ENCODE data around the gene DNAH2. TPM values are rescaled to one million over a fixed set of nuclear protein-coding genes. Genes with fewer than 3 reads are reported as not detected.
A peak's percentile ranks its signal among the peaks of the same experiment; 100 is the strongest.

Gene DNAH2
- total RNA-seq, 1 donor from 2014 or later, result 0.26 TPM

DNA sequence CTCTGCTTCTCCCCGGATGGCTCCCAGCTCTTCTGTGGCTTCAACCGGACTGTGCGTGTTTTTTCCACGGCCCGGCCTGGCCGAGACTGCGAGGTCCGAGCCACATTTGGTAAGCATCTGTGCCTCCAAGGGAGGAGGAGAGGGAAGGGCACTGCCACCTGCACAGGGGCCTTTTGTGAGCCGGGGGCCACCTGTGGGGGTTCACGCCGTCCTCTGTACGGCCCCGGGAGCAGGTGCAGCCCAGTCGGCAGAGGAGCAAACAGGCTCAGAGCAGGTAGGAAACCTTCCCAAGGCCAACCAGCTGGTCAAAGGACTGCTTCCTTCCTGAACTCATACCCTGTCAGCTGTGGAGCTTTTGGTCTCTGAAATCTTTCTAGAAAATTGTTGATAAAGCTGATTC, 15.9 kb upstream of the DNAH2 start:
- Histone ChIP-seq H3K36me3 (ENCODE audit: control insufficient read depth, insufficient read depth, low read length) (peaks cover 7% of the 10 kb centered on the region), H3K27me3 (ENCODE audit: control insufficient read depth, insufficient read depth, low read length) (peaks cover 16% of the 10 kb centered on the region), H3K4me3 (ENCODE audit: low read depth, low read length) (no peak overlapping the region)
- TF ChIP-seq, protein P1, sequence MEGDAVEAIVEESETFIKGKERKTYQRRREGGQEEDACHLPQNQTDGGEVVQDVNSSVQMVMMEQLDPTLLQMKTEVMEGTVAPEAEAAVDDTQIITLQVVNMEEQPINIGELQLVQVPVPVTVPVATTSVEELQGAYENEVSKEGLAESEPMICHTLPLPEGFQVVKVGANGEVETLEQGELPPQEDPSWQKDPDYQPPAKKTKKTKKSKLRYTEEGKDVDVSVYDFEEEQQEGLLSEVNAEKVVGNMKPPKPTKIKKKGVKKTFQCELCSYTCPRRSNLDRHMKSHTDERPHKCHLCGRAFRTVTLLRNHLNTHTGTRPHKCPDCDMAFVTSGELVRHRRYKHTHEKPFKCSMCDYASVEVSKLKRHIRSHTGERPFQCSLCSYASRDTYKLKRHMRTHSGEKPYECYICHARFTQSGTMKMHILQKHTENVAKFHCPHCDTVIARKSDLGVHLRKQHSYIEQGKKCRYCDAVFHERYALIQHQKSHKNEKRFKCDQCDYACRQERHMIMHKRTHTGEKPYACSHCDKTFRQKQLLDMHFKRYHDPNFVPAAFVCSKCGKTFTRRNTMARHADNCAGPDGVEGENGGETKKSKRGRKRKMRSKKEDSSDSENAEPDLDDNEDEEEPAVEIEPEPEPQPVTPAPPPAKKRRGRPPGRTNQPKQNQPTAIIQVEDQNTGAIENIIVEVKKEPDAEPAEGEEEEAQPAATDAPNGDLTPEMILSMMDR (IDR thresholded peaks at IDR 0.05; ENCODE audit: insufficient read depth, low read length, severe bottlenecking), result no peak
- FAIRE-seq (no peak), DNase-seq (ENCODE audit: low read depth) (no peak)

DNA sequence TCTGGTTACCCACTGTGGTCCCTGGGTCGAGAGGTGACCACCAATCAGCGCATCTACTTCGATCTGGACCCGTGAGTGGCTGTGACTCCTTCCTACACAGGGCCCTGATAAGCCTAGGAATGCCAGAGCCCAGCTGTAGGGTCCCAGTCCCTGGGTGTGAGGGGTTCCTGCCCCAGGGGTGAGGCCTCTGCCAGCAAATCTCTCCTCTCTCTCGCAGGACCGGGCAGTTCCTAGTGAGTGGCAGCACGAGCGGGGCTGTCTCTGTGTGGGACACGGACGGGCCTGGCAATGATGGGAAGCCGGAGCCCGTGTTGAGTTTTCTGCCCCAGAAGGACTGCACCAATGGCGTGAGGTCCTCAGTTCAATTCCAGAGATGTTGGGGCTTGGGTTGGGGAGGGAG, 14.8 kb upstream of the DNAH2 start:
- H3K27me3 ChIP-seq (ENCODE audit: control insufficient read depth, insufficient read depth, low read length), result peaks cover 16% of the 10 kb centered on the region
- TF ChIP-seq, protein P1 (IDR thresholded peaks at IDR 0.05; ENCODE audit: insufficient read depth, low read length, severe bottlenecking), result no peak
- H3K4me3 ChIP-seq (ENCODE audit: low read depth, low read length), result no peak overlapping the region
- DNase-seq (ENCODE audit: low read depth), result no peak
- peaks cover 7% of the 10 kb centered on the region for H3K36me3 ChIP-seq (ENCODE audit: control insufficient read depth, insufficient read depth, low read length)
- no peak for FAIRE-seq

- H3K36me3 ChIP-seq (ENCODE audit: control insufficient read depth, insufficient read depth, low read length), result peaks cover 7% of the 10 kb centered on the region
- H3K4me3 ChIP-seq (ENCODE audit: low read depth, low read length), result no peak overlapping the region
- peaks cover 16% of the 10 kb centered on the region for H3K27me3 ChIP-seq (ENCODE audit: control insufficient read depth, insufficient read depth, low read length)
- DNase-seq (ENCODE audit: low read depth) (peak; percentile 70), FAIRE-seq (no peak)
- TF ChIP-seq, protein P1 (IDR thresholded peaks at IDR 0.05; ENCODE audit: insufficient read depth, low read length, severe bottlenecking), result no peak
Measured at GRCh38 chr17:7703584-7704479, 13.7 kb upstream of the DNAH2 start.

DNA sequence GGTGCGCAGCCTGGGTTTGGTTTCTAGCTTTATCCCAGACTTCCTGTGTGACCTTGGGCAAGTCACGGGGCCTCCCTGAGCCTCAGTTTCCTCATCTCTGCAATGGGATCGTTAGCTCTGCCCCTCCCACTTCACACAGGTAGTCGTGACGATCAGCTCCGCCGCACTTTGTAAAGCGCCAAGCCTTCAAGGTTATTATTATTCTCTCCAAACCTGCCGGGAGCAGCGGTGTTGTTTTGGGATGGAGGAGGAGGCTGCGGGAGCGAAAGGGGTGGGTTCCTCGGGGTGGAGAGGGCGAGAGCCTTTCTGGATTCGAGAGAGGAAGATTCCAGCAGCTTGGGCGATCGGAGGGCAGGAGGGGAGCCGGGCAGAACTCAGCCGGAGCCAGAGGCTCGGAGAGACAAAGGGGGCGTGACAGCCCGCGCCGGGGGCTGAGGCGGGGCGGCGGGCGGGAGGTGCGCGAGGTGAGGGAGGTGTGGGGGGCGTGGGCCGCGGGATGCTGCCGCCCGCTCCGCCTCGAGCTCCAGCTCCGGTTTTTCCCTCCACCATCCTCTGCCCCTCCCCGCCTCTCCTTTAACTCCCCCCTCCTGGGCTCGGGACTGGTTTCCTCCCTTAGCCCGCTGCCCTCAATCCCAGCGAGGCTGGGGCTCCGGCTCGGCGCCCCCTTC, 12.8 kb upstream of the DNAH2 start, which contains the start of gene EFNB3:
TSS of gene EFNB3 (plus strand) at position 602 of the 668 bp plus-strand sequence. CDS start 397 bp downstream, outside the sequence.
- DNase-seq (ENCODE audit: low read depth) (no peak), FAIRE-seq (no peak)
- peaks cover 7% of the 10 kb centered on the region for H3K36me3 ChIP-seq (ENCODE audit: control insufficient read depth, insufficient read depth, low read length)
- H3K27me3 ChIP-seq (ENCODE audit: control insufficient read depth, insufficient read depth, low read length), result peaks cover 16% of the 10 kb centered on the region
- TF ChIP-seq, protein P1 (IDR thresholded peaks at IDR 0.05; ENCODE audit: insufficient read depth, low read length, severe bottlenecking), result no peak
- H3K4me3 ChIP-seq (ENCODE audit: low read depth, low read length), result peak within 1 kb of the TSS; percentile 26

DNA sequence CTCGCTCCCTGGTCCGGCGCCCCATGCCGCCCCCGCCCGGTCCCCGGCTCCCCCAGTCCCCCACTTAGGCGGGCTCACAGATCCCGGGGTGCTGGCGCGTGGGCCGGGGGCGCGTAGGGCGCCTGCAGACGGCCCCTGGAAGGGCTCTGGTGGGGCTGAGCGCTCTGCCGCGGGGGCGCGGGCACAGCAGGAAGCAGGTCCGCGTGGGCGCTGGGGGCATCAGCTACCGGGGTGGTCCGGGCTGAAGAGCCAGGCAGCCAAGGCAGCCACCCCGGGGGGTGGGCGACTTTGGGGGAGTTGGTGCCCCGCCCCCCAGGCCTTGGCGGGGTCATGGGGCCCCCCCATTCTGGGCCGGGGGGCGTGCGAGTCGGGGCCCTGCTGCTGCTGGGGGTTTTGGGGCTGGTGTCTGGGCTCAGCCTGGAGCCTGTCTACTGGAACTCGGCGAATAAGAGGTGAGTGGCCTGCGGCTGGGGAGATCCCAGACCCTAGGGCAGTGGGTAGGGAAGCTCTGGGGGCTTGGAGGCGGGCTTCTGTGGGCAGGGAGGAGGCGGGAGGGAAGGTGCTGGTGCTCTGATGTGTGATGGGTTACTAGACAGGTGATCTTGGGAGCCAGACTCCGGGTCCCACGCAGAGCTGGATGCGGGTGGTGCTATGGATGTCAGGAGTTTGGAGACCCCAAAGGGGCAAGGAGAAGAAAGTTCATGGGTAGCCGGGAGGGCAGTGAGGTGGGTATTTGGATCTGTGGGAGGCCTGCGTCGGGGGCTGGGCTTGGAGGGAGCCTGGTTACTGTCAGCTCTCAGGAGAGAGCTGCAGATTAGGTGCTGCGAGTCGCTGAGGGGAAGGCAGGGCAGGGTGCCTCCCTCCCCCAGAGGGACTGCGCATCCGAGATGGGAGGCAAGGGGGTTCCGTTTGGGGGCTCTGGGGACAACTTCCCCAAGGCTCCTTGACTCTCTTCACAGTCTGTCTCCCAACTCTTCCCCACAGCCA, 12.0 kb upstream of the DNAH2 start:
- Histone ChIP-seq H3K36me3 (ENCODE audit: control insufficient read depth, insufficient read depth, low read length) (peaks cover 7% of the 10 kb centered on the region), H3K4me3 (ENCODE audit: low read depth, low read length) (peak overlapping the region; percentile 26), H3K27me3 (ENCODE audit: control insufficient read depth, insufficient read depth, low read length) (peaks cover 16% of the 10 kb centered on the region)
- no peak for FAIRE-seq
- no peak for DNase-seq (ENCODE audit: low read depth)
- TF ChIP-seq, protein P1 (IDR thresholded peaks at IDR 0.05; ENCODE audit: insufficient read depth, low read length, severe bottlenecking), result no peak
